Cerebellar cortex (tissue), 1 donor: Measurements from ENCODE around the gene TMEM154.

ENCODE experiments used
- DNase-seq: peaks from one replicate; pipeline ENCODE4 v3.0.0-alpha.2; 2015; ENCODE audit warnings: low spot score

Gene TMEM154

GRCh38 chr4:152629908-152630307 lies 49.9 kb downstream of the TMEM154 start:
- no peak for DNase-seq

DNA sequence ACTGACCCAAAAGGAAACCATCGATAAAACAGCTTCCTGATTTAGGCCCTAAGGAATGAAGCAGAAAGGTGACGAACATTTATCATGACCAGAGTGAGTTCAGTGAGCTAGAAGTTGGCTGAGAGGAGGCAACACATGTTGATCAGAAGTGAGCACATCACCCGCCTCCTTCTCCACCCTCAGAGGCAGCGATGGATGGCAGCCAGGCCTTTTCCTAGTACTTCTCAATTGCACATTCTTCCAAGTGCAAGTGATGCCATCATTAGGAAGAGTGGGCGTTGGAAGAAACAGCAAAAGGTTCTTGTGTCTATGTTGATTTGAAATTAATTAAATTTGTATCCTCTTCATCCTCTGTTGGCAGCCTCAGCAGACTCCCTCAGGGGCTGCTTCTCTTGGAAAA lies 51.7 kb downstream of the TMEM154 start:
- no peak for DNase-seq

DNA sequence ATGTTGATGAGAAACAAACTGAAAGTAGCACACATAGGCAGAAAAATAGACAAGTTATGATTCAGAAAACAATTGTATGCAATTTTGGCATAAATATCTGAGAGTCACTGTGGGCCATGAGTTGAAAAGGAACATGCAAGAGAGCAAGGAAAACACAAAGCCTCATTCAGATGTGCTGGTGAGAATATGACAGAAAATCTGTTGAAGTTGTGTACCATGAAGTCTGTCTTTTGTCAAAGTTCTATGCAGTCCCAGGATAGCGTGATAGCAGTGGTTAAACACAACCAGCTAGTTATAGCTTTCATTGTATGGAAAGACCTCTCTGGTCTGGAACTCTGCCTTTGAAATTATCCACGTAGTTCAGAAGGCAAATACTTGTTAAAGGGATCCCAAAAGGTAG lies 53.0 kb downstream of the TMEM154 start:
- DNase-seq, result no peak

GRCh38 chr4:152620915-152621314 lies 58.9 kb downstream of the TMEM154 start:
- DNase-seq, result no peak

- no peak for DNase-seq
These were observed 59.6 kb downstream of the TMEM154 start for GRCh38 chr4:152620218-152620617.

DNA sequence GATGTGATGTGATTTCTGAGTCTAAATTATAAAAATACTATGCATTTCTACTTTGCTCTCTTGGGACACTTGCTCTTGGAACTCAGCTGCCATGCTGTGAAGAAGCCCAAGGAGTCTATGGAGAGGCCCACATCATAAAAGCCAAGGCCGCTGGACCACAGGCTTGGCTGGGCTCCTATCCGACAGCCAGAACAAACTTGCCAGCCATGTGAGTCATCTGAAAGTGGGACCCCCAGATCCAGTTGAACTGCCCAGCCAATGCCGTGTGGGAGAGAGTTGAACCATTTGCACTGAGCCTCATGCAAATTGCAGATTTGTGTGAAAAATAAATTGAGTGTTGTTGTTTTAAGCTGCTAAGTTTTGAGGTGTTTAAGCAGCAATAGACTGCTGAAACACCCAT lies 60.2 kb downstream of the TMEM154 start:
- no peak for DNase-seq

- no peak for DNase-seq
These were observed 60.8 kb downstream of the TMEM154 start for GRCh38 chr4:152618971-152619370.

- no peak for DNase-seq
These were observed 63.0 kb downstream of the TMEM154 start for GRCh38 chr4:152616804-152617203.

DNA sequence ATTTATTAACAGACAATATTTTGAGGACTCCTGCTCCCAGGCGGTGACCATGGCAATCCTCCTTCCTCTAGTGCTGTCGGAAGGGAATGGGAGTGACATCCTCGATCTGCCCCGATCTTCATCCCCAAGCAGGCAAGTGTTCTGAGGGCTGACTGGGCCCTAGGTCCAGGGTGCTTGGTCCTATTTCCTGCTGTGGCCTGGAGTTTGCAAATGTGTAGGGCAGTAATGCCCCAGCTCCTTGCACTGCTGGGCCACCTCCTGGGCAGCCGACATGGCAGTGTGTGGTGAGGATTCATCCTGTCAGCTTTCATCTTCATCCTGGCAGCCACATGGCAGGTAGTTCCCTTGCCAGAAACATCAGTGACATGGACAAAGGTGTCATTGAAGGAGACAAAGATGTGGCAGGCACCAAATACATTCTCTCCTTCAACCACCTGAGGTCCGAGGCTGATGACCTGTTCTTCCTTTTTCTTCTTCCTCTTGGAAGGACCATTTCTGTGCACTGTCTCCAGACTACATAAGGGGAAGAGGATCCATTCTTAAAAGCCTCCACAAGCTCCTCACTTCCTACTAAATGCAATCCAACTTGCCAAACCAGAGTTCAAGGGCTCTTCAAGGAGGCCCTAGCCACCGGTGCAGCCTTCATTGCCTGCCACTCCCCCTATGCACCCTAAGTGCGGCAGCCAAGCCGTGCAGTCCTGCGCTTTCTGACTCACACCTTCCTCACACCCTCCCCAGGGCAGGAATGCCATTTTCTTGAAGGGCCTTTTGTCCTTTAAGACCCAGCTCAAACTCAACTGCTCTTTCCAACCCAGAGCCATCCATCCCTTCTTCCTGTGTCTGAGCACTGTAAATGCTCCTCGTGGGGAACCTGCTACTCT lies 65.7 kb downstream of the TMEM154 start:
- no peak for DNase-seq

GRCh38 chr4:152613351-152613750 lies 66.4 kb downstream of the TMEM154 start:
- DNase-seq, result no peak

DNA sequence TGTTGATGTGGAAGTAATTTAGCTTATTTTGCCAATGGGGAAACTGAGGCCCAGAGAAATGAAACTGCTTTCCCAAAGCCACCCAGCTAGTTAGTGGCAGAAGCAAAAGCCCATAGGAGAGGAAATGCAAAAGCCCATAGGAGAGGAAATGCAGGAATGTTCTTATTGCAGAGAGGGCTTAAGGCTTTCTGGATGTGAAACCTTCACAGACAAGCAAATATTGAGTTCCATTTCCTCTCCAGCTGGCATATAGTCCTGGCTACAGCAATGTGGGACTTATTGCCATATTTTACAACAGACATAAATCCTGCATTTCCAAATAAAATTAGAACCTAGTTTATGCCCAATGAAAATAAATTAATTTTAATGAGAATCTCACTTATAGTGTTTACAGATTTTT lies 69.7 kb downstream of the TMEM154 start:
- no peak for DNase-seq

GRCh38 chr4:152609481-152609880 lies 70.3 kb downstream of the TMEM154 start:
- DNase-seq, result no peak

GRCh38 chr4:152607178-152607577 lies 72.6 kb downstream of the TMEM154 start:
- no peak for DNase-seq

DNA sequence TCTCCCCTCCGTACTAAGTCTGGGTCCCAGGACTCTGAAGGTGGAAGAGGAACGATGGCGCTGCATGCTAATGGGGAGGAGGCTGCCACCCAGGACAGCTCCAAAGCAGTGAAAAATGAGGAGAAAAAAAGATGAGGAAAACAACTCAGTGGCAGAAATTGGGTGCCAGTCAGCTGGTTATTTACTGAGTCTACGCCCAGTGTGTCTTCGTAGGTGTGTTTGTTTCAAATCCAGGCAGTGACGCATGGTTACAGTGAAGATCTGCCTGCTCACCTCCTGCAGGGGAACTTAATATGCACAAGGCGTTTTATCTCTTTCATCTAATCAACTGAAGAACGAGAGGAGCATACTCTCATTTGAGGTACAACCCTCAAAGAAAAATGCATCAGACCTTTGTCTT lies 73.0 kb downstream of the TMEM154 start:
- no peak for DNase-seq

GRCh38 chr4:152605641-152606335 lies 74.0 kb downstream of the TMEM154 start:
- DNase-seq, result no peak

GRCh38 chr4:152605031-152605430 lies 74.8 kb downstream of the TMEM154 start:
- DNase-seq, result no peak

DNA sequence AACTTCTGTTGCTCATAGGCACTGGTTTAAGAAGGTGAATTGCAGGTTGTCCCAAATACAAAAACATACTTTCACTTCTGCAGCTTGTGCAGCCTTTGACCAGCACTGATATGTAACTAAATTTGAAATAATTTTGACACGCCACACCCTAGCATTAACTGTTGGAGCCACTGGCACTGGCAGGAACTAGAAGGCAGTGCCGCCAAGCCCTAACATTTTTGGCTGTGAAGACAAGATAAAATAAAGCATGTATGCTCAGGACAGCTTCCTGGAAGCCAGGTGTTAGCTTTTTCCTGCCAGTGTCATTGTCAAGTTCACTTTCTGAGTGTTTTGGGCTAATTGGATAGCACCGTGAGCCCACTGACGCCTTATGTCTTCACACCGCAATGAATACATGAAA lies 78.6 kb downstream of the TMEM154 start:
- no peak for DNase-seq

DNA sequence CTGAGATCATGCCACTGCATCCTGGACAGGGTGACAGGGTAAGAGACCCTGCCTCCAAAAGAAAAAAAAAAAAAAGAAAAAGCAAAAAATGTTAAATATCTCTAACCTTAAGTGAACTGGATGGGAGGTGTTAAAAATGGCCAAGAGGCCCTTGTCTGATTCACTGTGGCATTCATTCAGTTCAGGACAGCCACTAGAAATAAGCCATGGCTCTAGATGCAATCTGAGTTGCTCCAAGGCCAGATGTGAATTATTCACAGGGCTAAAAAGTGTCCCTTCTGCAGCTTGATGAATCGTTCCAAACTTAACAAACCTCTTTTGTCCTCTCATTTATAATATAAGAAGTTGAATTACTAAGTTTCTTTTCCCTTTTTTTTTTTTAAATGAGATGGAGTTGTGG lies 80.2 kb downstream of the TMEM154 start:
- DNase-seq, result no peak

DNA sequence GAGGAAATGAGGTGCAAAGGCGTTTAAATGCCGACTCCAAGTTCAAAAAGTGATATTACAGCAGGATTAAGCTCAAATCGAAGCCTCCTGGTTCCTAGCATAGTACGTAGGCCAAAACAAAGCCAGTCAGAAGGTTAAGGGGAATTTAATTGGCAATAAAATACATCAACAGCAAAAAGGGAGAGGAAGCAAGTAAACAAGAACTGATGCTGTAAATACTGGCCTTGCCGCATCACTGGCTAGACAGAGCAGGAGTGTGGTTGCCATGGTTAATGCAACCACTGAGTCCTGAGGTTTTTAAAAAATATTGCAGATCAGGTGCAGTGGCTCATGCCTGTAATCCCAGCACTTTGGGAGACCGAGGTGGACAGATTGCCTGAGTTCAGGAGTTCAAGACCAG lies 80.7 kb downstream of the TMEM154 start:
- no peak for DNase-seq

DNA sequence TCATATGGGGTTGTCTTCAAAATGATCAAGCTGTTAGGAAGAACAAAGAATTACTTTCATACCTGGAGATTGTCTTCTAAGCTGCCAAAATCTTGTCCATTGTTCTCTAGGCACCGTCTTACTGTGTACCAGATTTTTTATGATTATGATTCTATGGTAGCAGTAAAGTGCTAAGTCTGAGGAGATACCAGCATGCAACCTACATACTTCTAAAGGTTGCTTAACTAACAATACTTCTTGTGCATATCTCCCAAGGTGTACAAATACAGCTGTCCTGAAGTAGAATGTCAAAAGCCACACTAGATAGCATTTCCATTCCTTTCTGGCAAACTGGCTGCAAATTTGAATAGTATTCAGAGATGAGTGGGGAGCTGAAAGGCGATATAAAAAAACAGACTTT lies 81.3 kb downstream of the TMEM154 start:
- no peak for DNase-seq

DNA sequence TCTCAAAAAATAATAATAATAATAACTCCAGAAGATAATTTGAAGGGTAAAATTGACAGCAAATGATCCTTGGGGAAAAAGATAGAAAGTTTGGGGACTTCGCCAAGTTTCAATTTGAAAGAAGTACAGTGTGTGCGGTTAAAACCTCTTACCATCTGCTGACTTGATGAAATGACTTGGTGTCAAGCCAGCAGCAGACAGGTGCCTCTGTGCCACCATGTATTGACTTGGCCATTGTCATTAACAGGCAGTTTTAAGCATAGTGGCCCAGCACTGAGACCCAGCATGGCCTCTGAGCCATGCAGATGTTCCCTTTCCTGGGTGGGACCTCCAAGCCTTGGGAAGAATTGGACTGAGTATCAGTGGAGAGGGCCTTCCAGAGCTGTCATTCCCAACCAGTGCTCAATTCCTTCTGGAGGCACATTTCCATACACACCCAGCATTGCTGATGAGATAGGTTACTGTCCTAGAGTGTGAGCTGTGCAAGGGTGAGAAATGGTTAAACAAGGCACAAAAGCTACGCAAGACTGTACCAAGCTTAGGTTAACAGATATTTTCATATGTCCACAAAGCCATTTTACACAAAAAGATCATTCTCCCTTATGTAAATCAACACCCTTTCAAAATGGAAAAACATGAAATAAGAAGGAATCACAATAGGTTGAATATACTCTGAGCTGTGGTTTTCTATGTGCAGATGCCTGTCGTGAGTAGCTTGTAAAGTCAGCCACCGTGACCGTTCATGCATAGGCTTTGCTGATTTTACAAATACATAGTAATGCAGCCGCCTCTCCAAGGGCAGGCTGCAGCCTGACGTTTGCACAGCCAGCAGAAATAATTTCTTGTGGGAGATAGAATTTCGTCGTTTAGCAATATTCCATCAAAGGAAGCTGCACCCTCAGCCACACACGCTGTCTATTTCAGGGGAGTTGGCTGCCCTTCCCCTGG lies 84.5 kb downstream of the TMEM154 start:
- peak; percentile 3 for DNase-seq

DNA sequence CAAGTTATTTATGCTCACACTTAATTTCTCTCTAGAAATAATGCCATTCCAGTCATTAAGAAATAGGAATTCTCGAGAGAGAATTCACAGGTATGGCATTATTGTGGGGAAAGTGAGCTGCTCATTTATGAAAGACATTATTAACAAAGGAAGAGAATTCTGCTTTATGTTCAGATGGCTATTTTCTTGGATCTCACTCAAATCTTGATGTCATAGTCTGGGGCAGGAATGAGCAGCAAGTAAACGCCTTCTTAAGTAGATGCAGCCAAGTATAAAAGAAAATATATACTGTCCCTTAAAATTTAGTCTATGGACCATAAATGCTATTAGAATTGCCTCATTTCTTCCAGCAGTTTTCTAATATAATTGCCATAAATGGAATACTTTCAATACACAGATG lies 85.7 kb downstream of the TMEM154 start:
- DNase-seq, result no peak
